ENCODE measurements around the gene CACNA1E.

- TF ChIP-seq, protein P1, sequence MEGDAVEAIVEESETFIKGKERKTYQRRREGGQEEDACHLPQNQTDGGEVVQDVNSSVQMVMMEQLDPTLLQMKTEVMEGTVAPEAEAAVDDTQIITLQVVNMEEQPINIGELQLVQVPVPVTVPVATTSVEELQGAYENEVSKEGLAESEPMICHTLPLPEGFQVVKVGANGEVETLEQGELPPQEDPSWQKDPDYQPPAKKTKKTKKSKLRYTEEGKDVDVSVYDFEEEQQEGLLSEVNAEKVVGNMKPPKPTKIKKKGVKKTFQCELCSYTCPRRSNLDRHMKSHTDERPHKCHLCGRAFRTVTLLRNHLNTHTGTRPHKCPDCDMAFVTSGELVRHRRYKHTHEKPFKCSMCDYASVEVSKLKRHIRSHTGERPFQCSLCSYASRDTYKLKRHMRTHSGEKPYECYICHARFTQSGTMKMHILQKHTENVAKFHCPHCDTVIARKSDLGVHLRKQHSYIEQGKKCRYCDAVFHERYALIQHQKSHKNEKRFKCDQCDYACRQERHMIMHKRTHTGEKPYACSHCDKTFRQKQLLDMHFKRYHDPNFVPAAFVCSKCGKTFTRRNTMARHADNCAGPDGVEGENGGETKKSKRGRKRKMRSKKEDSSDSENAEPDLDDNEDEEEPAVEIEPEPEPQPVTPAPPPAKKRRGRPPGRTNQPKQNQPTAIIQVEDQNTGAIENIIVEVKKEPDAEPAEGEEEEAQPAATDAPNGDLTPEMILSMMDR (IDR thresholded peaks at IDR 0.05 in 4 of 5, conservative IDR thresholded peaks at IDR 0.05 in 1 of 5): no peak
- no peak for TF ChIP-seq POLR2A (IDR thresholded peaks at IDR 0.05)
Measured at GRCh38 chr1:181577475-181577874, 94.2 kb downstream of the CACNA1E start.

All from gastrocnemius medialis (tissue), 4 donors.